GM19395 (cell line): ENCODE data around the gene ARFGAP2.
"Not testable (repeated sequence)": the region's sequence is repeated elsewhere in the genome, so short reads cannot be mapped to it uniquely, and the experiment has no call there.

Source experiments
- ATAC-seq: cut with Tn5 transposase; IDR thresholded peaks from one replicate; pipeline ENCODE4 v1.9.1; 2021; ENCODE audit warnings: mild to moderate bottlenecking, moderate library complexity; ENCODE audit not compliant: unreplicated experiment

The ARFGAP2 gene

DNA sequence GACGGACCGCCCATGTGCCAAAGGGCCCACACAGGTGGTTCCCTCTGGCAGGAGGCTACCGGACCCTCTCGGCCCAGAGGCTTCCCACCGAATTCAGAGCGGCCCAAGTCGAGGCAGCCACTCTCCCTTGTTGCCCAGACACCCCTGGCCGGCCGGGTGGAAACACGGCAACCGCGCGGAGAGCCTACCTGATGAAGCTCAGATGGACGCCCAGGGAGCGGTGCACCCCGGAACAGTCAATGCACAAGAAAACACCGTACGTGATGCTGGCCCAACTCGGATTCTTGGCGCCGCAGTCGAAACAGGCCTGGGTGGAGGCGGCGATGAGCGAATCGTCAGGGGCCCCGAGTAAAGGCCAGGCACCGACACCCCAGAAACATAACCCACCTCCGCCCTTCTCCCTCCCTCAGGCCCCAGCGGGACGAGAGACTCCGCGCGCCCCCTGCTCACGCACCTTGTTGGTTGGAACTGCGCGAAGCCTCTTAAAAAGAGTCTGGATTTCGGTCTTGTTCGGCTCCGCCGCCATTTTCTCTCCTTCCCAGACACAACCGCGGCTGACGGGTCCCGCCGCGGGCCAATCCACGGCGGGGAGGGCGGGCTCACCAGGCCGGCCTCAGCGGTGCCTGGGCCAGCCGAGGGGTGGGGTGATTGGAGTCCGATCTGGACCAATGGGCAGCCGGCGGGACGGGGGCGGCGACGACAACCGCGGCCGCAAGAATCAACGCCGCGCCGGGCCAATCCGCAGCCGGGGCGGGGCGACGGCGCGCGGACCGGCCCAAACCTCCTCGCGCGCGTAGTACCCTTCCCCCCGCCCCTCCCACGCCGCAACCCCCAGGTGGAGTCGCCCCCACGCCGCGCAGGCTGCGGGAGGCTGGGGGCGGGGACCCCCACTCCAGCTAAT lies at the start of gene ARFGAP2:
TSS of gene ARFGAP2 (minus strand) at position 552 of the 901 bp plus-strand sequence. CDS start at position 526, 26 bp downstream.
- peak; percentile 82 for ATAC-seq

DNA sequence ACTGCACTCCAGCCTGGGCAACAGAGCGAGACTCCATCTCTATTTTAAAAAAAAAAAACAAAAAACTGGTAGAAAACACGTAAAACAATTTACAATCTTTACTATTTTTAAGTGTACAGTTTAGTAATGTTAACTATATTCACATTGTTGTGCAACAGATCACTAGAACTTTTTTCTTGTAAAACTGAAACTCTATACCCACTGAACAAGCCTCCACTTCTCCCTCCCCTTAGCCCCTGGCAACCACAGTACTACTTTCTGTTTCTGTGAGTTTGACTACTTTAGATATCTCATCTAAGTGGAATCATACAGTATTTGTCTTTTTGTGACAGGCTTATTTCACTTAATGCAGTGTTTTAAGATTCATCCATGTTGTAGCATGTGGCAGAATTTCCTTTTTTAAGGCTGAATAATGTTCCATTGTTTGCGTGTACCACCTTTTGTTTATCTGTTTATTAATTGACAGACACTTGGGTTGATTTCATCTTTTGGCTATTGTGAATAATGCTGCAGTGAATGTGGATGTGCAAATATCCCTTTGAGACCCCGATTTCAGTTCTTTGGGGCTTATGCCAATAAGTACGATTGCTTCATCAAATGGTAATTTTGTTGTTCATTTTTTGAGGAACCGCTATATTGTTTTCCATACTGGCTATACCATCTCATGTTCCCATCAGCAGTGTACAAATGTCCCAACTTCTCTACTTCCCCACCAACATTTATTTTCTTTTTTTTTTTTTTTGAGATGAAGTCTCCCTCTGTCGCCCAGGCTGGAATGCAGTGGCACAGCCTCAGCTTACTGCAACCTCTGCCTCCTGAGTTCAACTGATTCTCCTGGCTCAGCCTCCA lies 49.1 kb upstream of the ARFGAP2 start:
- ATAC-seq = peak; percentile 92

DNA sequence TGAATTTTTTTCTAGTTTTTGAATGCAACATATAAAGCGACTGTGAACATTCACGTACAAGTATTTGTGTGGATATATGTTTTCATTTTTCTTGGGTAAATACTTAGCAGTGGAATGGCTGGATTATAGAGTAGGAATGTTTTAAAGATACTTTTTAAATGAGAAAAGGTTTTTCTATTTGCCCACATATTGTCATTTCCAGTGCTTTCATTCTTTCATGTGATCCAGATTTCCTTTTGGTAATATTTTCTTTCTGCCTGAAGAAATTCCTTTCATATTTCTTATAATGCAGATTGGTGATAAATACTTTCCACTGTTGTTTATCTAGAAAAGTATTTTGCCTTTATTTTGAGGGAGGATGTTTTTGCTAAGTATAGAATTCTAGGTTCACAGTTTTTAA lies 46.0 kb upstream of the ARFGAP2 start:
- ATAC-seq = no peak

DNA sequence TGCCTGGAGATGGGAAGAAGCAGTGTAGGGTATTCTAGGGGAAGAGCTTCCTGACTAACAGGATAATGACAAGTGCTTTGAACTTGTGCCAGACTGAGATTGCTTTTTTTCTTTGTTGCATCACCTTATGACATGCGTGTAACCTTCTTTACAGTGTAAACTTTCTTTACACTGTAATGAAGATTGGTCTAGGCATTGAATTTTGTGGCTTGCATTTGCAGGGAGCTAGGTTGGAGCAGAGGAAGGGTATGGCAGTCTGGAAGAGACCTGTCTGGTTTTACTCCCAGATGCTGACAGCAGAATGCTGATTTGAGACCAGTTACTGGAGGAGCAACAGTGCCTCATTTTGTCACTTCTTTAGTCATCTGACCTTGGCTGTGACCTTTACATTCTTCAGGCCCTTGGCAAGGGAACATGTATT lies 43.7 kb upstream of the ARFGAP2 start:
- ATAC-seq = no peak

DNA sequence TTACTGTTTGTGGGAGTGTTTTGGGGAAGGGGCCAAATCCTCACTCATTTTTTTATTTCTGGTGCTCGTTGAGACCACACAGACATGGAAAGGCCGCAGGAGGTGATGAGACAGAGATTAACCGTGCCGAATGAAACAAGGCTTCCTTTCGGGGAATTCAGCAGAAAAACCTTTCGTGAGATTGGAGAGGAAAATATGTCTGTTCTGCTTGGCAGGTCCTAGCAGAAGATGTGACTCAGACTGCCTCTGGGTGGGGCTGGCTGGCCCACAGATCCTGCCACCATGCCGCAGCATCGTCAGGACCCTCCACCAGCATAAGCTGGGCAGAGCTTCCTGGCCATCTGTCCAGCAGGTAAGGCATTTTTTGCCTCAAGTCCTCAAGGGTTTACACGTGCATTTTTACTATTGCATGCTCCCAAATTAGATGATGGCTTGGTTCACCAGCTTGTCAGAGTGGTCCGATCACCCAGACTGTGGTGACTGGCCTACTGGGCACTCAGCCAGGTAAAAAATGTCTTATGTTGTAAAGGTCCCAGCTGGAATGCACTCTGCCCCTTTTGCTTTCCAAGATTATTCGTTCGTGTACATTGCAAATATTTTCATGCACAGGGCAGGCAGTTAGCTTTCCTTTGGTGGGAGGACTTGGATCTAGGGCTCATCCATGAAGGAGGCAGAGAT lies 39.6 kb upstream of the ARFGAP2 start:
- ATAC-seq = no peak

DNA sequence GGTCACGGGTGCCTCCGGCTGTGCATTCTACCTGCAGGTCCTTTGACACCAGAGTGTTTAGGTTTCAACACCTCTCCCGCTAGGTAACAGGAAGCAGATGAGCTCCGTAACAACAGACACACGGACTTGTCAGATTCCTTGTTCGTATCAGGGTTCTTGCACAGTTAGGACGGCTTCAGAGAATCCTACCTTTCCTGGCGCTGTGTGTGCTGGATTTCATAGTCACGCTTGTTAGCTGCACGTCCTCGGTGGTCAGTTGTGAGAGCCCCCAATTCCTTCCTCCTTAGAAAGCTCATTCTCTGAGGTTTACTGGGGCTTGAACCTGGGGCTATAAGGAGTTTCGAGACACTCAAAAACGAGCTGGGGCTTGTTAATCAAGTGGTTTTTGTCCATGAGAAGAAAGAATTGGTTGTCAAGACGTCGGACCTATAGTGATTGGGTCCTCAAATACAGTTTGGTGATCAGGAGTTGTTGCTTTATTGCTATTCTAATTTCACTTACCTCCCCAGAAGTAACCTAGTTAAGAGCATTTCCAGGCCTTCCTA lies 38.8 kb upstream of the ARFGAP2 start:
- ATAC-seq = no peak

DNA sequence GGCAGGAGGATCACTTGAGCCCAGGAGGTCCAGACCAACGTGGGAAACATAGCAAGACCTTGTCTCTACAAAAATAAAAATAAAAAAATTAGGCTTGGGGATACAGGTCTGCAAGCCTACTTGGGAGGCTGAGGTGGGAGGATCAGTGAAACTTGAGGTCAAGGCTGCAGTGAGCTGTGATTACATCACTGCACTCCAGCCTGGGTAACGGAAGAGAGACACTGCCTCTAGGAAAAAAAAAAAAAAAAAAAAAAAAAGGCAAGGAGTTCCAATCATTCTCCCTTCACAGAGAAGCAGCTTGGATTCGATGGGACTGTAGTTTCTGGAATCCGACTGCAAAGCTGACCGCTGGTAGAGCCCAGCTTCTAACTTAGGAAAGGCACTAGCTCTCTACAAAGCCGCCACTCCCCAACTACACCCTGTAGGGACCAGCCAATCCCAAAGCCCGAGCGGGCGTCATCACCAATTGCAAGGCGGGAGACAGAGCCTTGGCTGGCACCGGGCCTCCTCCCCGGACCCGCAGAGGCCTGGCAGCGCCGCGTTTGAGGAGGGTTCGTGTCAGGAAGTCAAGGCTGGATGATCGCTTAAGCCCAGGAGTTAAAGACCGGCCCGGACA lies 37.4 kb upstream of the ARFGAP2 start:
- peak; percentile 59 for ATAC-seq

DNA sequence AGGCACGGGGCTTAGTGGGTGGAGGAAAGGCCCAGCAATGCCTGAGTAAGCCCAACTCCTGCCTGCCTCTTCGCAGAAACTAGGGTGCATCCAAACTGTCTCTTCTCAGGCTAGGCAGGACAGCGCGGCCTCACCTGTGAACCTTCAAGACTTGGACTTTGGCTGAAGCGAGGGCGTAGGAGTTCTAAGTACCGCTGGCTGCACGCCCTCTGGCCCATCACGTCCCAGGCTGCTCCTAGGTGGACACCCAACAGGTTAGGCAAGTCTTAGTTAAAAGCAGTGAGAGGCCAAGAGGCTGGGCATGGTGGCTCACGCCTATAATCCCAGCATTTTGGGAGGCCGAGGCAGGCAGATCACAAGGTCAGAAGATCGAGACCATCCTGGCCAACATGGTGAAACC lies 36.3 kb upstream of the ARFGAP2 start:
- ATAC-seq = no peak

DNA sequence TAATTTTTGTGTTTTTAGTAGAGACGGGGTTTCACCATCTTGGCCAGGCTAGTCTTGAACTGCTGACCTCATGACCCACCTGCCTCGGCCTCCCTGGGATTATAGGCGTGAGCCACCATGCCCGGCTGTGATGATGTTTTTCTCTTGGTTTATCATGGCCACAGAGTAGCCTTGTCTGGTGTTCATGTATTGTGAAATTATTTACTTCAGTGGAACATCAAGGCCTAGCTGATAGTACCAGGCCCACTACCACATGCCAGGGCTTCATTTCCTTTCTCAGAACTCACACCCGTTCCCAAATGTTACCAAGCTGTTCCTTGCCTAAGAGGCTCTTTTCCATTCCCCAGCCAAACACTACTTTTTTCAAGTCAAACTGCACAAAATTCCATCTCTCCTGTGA lies 31.9 kb upstream of the ARFGAP2 start:
- ATAC-seq = no peak

DNA sequence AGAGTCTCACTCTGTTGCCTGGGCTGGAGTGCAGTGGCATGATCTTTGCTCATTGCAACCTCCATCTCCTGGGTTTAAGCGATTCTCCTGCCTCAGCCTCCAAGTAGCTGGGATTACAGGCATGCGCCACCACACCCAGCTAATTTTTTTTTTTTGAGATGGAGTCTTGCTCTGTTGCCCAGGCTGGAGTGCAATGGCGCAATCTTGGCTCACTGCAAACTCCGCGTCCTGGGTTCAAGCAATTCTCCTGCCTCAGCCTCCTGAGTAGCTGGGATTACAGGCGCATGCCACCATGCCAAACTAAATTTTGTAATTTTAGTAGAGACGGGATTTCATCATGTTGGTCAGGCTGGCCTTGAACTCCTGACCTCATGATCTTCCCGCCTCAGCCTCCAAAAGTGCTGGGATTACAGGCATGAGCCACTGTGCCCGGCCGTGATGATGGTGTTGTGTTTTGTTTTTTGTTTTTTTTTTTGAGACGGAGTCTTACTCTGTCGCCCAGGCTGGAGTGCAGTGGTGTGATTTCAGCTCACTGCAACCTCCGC lies 31.4 kb upstream of the ARFGAP2 start:
- ATAC-seq = not testable (repeated sequence)

DNA sequence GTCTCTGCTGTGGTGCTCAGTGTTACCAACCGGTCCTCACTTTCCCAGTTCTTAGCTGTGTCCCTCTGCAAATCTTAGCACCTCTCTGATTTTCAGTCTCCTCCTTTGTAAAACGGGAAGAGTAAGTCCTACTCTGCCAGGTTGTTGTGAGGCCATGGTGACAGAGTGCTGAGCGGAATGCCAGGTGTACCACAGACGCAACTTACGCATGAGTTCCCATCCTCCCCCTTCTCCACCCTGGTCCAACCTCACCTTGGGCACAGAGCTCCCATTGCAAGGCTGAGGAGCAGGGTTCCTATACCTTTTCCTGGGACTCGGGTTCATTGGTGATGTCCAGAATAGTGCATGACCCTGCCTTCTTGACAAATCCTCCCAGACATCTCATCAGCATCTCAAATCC lies 30.8 kb upstream of the ARFGAP2 start:
- ATAC-seq = no peak

DNA sequence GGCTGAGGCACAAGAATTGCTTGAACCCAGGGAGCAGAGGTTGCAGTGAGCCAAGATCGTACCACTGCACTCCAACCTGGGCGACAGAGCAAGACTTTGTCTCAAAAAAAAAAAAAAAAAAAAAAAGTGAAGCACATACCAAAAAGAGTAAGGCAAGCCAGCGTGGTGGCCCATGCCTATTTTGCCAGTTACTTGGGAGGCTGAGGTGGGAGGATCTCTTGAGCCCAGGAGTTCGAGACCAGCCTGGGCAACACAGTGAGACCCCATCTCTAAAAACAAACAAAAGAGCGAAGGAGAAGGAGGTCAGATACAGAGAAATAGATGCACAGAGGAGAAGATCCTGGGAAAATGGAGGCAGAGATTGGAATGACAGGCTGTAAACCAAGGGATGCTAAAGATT lies 29.9 kb upstream of the ARFGAP2 start:
- ATAC-seq = not testable (repeated sequence)

DNA sequence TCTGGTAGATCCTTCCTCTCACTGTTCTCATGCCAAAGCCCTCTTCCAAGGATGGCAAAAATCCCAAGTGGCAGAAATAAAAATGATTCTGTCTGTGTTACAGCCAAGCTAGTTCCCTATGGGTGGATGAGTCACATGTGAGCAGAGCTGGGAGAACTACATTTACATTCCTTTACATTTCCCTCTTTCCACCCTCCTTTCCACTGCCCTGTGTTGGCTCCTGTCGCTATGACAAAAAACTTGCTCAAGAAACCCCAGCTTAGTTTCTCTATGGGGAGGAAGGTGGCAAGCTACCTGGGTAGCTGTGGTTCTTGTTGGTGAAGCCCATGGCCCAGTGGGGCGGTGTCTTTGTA lies 27.9 kb upstream of the ARFGAP2 start:
- ATAC-seq = no peak

DNA sequence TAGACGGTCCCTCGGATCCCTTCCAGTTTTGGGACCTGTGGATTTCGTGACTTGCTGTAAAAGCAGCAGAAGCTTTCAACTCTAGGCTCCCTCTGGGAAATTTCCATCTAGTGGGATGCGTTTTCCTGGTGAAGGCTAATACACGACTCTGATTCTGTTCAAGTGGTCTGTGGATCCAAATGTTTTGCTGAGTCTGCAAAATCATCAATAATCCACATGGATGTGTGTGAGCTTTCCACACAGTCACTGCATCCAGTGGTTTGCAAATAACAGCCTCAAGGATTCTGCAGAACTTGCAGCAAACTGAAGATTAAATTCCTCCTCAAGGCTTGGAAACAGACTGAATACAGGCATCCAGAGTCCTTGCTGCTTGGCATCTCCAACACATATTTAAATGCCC lies 25.9 kb upstream of the ARFGAP2 start:
- ATAC-seq = no peak

DNA sequence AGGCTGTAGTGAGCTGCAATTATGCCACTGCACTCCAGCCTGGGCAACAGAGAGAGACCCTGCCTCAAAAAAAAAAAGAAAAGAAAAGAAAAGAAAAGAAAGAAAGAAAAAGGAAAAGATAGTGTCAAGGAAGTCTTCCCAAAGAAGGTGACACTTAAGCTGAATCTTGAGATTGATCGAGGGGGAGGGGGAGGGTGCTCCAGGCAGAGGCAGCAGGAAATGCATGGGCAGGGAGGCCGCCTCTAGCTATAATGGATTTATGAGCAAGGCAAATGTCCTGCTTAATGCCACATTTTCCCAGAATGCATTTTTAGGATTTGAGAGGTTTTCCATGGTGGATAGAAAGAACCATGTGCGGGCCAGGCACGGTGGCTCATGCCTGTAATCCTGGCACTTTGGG lies 24.3 kb upstream of the ARFGAP2 start:
- no peak for ATAC-seq

DNA sequence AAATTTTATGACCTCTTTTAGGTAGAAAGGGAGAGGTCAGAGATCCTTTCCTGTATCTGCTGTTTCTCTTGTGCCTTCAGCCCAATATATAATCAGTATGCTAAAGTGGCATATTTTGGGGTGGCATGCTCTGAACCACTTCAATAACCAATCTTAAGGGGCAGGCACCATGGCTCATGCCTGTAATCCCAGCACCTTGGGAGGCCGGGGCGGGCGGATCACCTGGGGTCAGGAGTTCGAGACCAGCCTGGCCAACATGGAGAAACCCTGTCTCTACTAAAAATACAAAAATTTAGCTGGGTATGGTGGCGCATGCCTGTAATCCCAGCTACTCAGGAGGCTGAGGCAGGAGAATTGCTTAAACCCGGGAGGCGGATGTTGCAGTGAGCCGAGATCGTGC lies 21.5 kb upstream of the ARFGAP2 start:
- not testable (repeated sequence) for ATAC-seq

DNA sequence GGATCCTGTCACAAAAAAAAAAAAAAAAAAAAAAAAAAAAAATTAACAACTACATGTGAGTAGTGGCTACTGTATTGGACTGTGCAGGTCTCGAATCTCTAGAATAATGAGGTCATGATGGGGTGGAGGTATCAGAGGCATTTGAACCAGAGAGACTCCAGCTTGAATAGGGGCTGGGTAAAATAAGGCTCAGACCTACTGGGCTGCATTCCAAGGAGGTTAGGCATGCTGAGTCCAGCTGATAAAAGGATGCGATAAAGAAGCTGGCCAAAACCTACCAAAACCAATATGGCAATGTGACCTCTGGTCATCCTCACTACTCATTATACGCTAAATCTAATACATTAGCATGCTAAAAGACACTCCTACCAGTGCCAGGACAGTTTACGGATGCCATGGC lies 15.4 kb upstream of the ARFGAP2 start:
- ATAC-seq = no peak

DNA sequence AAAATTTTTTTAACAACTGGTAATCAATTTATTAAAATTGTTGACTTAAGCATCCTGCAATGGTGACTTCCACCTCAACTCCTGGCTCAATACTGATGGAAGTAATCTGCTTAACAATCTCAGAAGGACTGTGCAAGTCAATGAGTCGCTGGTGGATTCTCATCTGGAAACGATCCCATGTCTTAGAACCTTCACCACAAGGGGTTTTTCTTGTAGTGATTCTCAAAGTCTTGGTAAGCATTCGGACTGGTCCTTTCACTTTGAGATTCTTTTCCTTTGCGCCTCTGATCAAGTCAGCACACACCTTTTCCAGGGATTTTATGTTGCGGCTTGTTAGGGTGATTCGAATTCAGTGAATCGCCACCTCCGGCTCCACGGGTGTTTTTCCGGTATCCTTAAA lies 14.5 kb upstream of the ARFGAP2 start:
- ATAC-seq = not testable (repeated sequence)

DNA sequence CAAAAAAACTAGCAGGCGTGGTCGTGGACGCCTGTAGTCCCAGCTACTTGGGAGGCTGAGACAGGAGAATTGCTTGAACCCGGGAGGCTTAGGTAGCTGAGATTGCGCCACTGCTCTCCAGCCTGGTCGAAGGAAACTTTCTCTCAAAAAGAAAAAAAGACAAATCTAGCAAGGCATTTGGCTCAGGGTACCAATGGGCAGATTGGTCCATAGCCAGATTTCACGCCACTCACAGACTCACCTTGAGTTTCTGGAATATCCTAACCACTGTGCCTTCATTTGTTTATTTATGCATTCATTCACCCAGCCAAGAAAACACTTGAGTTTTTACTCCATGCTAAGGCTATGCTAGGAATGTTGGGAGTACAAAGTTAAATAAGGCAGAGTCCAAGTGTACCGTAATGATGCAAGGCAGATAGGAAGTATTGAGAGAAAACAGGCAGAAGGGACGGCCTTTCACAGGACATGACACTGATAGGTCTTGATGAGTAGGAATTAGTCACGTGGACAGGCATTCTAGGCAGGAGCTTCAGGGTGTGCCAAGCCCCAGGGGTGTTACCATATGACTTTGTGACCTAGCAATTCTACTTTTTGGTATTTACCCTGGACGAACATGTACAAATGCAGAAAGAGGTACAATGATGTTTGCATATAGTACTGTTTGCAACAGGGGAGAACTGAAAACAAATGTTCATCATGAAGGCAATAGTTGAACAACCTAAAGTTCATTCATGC lies 12.6 kb upstream of the ARFGAP2 start:
- no peak for ATAC-seq

DNA sequence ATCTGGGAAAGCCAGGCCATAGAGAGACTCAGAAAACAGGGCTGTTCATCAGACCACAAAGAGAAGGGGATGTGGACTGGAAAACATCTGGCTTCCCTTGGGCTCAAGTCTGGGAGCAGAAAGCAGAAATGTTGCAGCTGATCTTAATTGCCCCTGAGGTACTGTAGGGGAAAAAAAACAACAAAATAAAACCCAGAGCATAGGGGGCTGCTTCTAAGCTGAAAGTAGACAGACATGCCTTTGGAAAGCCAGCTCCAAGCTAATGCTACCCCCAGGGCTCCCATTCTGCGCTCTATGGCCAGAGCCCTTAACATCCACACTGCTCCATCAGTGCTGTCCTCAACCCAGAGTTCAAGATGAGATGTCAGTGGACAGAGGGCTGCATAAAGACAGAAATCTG lies 11.6 kb upstream of the ARFGAP2 start:
- ATAC-seq = no peak
